Measurements from ENCODE around the gene NEO1.
"Not testable (repeated sequence)": the region's sequence is repeated elsewhere in the genome, so short reads cannot be mapped to it uniquely, and the experiment has no call there.

The NEO1 gene

DNA sequence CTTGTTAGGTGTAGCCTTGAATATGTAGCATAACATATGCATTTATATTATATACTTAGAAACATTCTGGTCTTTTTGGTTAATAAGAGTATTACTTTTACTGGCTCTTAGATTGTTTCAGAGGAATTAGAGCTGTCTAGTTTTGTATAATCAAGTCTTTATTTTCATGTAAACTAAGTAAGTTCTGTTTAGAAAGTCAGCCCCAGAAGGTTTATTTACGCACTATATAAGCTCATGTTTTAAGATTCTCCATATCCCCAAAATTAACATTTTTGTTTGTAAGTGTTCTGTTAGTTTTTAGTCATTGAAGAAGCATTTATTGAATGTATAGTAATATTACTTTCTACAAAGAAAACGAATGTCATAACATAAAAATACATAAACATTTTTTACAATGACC, 158.4 kb downstream of the NEO1 start:
- DNase-seq (ENCODE audit: low read depth) = no peak

DNA sequence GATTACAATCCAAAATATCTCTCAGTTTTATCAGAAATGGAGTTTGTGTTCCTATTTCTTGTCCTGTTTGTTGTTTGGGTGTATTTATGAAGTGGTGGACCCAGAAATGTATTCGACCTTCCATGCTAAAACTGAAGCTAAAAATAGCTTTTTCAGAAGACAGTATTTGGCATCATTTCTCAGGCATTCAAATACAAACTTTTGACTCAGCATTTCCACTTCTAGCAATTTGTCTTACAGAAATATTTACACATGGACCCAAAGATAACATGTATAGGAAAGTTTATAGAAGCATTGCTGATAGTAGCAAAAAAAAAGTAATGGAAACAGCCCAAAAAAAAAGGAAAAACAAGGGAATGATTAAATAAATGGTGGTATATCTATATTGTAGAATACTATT, 160.2 kb downstream of the NEO1 start:
- DNase-seq (ENCODE audit: low read depth) = no peak

DNA sequence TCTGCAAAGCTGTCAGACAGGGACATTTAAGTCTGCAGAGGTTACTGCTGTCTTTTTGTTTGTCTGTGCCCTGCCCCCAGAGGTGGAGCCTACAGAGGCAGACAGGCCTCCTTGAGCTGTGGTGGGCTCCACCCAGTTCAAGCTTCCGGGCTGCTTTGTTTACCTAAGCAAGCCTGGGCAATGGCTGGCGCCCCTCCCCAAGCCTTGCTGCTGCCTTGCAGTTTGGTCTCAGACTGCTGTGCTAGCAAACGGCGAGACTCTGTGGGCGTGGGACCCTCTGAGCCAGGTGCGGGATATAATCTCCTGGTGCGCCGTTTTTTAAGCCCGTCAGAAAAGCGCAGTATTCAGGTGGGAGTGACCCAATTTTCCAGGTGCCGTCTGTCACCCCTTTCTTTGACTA, 169.2 kb downstream of the NEO1 start:
- not testable (repeated sequence) for DNase-seq (ENCODE audit: low read depth)

DNA sequence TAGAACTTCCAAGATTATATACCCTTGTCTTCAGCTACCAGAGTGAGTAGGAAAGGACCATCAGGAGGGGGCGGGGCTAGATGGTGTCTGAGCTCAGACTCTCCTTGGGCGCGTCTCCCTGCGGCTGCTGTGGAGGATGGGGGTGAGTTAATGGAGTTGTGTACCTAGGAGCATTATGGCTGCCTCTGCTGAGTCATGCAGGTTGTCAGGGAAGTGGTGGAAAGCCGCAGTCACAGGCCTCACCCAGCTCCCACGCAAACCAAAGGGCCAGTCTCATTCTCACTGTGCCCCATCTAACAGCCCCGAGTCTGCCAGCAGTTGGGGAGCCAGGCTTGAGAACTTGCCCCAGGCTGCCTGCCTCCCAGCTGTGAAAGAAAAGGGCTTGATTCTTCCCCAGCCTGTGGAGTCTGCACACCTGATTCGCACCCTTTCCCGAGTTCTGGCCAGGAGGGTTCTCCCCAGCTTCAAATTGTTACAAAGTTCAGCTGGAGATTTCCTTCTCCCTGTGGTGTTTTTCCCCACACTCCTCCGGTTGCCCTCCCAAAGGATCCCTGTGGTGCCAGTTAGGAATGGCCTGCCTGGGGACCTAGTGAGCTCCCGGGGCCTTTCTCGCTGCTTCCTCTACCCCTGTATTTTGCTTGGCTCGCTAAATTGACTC, 173.2 kb downstream of the NEO1 start:
- no peak for DNase-seq (ENCODE audit: low read depth)

DNA sequence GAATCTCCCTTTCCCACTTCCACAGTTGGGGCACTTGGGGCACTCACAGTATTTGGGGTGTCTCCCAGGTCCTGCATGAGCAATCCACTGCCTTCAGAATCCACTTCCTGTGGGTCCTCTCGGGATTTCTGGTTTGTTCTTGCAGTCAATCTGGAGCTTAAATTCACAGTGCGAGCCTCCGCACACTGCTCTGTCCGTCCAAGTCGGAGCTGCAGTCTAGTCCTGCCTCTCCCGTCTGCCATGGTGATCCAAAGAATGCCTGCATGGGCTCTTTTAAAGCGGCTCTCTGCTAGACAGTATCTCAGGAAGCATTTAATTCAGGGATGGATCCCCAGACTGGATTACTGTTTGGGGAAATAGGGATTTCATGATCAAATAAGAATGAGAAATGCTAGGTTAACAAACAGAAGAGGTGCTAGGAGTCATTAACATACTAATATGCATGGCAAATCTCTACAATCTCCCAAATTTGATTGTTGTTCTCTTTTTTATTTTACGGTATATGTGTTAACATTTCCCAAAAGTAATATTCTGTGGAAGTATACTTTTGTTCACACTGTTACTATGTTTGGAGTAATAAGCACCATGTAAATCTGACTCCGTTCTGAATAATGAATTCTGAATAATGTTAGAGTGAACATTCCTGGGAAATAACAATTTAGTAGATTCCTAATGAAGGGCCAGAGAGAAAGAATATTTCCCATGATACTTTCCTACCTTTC, 174.0 kb downstream of the NEO1 start:
- no peak for DNase-seq (ENCODE audit: low read depth)

DNA sequence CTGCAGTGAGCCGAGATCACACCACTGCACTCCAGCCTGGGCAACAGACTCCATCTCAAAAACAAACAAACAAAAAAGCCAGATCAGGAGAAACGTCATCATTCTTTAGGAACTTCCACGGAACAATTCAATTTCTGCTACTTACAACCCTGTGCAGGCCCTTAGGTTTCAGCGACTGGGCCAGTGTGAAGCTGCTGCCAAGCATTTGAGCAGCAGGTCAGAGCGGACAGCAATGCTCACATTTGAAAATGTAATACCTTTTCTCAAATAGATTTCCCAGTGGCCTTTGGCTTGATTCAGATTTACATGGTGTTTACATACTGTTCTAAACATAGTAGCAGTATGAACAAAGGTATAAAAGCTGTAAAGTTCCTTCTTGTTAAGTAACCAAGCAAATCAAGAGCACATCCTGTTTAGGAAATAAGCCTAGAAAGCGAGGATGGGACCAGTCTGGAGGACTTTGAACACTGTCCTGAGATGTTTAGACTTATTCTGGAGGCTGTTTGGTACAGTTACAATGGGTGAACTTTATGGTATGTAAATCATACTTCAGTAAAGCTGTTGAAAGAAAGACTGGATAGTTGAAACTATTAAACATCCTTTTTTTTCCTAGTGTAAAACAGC, 175.3 kb downstream of the NEO1 start:
- DNase-seq (ENCODE audit: low read depth) = no peak

DNA sequence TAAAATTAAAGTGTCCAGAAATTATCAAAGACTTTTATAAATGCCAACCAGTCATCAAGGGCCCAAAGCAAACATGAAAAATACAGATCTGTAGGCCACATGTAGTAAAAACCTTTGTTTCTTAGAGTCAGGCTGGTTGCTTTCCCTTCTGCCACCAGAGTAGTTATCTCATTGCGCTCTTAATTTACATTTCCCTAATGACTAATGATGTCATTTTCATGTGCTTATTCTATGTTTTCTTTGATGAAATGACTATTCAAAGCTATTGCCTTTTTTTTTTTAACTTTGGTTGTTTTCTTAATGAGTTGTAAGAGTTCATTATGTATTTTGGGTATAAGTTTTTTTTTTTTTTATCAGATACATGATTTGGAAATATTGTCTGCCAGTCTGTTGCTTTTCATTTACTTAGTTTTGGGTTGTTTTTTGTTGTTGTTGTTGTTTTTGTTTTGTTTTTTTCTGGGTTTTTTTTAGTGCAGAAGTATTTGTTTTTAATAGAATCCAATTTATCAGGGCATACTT, 175.9 kb downstream of the NEO1 start:
- DNase-seq (ENCODE audit: low read depth) = no peak

DNA sequence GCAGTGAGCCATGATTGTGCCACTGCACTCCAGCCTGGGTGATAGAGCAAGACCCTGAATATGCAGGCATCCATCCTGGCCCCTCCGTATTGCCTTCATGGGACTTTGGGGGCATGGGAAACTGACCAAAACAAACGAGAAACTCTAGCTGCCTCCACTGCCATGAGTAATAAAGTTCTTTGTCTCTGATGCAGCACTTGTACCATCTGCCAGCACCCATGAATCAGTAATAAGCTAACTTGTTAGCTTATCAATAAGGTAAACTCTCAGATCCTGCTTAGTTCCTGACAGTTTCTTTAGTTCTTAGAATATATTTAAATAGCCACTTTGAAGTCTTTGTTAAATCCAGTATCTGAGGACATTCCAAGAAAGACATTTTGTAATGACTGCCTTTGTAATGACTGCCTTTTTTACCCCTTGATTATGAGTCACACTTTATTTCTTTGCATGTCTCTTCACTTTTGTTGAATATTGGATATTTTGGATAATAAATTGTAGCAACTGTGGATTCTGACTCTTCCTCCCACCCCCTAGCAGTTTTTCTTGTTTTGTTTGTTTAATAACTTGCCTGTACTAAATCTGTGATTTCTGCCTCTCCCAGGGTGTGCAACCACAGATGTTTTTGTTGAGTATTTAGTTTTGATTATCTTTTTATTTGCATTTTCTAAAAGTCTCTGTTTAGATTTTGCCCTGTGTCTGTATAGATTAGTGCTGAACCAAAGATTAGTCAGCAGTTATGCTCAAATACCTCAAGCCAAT, 179.6 kb downstream of the NEO1 start:
- DNase-seq (ENCODE audit: low read depth) = no peak

DNA sequence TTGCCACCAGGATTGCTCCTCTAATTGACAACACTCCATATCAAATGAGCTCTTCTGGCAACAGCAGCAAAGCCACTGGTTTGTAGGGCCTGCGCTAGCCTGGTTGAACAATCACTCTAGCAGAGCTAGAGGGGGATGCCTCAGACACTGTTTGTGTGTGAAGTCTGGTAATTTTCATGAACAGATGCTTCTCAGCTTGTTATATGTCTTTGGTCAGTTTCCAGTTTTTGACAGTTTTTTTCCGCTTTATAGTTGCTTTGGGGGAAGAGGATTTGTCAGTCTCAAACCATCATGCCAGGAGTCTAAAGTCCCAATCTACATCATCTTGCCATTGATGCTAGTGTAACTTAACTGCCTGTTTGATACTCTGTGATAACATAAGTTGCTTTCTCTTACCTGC, 180.5 kb downstream of the NEO1 start:
- DNase-seq (ENCODE audit: low read depth) = no peak

DNA sequence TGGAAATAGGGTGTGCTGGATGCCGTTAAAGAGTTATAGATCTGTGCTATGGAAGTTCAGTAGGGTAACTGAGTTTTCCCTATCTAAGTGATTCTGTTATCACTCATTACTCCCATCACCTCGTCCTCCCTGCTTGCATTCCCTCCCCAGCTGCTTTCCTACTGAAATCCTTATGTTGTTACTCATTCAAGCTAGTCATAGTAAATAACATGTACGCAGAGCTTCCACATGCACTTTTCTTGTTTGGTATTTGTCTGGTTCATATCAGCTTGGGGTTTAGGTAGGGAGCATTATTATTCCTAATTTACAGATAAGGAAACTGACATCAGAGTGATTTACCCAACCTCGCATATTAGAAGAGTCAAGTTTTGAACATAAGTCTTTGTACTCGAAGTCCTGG, 181.4 kb downstream of the NEO1 start:
- peak; percentile 6 for DNase-seq (ENCODE audit: low read depth)

DNA sequence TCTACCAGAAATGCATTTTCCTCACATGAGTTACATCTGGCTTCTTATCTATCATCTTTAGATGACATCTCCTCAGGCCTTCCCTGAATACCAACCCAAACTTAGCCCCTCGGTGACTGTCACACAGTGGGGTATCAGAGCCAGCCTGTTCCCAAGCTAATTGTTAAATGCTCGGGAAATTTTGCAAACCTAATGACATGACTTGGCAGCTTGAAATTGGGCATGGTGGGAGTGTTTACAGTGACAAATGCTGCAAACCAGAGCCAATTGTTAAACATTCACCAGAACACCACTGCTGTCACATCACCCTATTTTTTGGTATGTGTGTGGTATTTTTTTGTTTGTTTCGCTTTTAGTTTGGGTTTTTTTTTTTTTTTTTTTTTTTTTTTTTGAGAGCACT, 185.6 kb downstream of the NEO1 start:
- DNase-seq (ENCODE audit: low read depth) = no peak

DNA sequence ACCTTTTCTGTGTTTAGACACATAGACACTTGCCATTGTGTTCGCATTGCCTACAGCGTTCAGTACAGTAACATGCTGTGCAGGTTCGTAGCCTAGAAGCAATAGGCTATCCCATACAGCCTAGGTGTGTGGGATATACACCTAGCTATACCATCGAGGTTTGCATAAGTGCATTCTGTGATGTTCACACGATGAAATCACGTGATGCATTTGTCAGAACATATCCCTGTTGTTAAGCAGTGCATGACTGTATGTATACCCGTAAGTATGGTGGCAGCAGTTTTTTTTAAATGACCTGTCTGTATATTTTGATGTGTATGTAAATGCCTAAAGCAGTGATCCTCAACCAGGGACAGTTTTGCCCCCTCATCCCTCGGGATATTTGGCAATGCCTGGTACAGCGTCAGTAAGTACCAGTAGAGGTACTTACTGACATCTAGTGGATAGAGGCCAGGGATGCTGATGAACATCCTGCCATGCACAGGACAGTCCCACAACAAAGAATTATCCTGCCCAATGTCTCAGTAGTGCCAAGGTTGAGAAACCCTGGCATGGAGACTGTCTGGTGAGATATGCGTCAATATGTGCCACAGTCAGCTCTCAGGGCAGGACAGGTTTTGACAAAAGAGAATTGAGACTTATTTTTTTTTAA, 187.4 kb downstream of the NEO1 start:
- no peak for DNase-seq (ENCODE audit: low read depth)

DNA sequence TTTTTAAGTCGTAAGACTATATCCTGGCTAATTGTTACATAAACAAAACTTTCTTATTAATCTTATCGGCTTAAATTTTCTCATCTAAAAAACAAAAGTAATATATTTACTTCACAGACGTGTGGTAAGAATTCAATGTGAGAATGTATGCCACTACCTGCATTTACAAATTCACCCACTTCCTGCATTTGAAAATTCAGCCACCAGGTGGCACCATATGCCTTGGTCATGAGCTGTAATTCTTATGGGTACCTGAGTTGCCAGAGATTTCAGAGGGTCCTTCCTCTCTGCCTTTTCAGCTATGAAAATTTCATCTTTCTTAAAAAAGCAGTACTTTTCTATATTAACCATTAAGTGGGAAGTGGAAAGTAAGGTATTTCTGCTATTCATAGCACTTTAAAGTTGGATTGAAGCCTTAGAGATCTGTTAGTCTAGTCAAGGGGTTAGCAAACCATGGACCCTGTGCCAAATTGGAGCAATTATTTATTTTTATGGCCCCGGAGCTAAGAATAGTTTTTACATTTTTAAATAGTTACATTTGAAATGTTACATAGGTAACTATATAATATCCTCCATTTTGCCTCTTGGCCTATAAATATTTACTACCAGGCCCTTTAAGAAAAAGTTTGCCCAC, 188.7 kb downstream of the NEO1 start:
- peak; percentile 35 for DNase-seq (ENCODE audit: low read depth)

DNA sequence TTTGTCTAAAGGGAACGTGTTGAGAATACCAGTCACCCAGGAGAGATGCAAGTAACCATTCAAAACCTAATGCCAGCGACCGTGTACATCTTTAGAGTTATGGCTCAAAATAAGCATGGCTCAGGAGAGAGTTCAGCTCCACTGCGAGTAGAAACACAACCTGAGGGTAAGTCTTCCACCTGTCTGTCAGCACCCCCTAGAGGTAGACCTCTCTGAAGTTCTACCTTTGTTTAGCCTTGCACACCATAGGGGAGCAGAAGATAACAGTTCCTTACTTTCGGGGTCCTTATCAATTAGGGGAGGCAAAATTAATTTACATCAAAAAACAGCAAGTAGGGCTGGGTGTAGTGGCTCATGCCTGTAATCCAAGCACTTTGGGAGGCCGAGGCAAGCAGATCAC, 192.1 kb downstream of the NEO1 start:
- no peak for DNase-seq (ENCODE audit: low read depth)

DNA sequence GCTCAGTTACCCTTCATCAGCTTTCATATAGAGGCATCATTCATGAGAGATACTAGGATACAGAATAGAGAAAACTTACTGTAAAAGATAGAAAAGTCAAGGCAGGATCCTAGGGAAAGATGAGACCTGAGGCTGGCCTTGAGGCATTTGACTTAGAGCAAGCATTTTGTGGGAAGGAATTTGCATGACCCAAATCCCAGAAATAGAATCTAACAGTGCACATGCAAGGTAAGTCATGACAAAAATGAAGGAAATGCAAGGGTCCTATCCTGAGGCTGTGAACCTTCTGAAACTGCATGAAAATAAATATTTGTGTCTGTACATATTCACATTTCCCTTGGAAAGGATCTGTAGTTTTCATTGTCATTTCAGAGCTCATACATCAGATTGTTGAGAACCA, 194.2 kb downstream of the NEO1 start:
- no peak for DNase-seq (ENCODE audit: low read depth)

DNA sequence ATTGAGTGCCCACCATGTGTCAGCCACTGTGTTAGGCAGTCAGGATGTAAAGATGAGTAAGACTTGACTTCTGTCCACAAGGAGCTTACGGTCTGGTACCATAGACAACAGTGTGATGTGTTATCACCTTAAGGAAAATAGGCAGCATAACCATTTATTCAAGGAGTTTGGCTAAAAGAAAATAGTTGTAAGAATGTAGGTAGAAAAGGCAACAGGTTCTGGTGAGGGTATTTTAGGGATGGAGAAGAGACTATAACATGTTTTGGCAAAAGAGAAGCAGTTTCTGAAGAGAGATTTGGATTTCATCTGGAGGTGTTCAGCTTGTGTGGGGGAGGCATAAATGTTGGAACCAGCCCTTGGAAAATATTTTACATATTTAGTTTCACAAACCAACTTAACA, 194.6 kb downstream of the NEO1 start:
- DNase-seq (ENCODE audit: low read depth) = no peak

DNA sequence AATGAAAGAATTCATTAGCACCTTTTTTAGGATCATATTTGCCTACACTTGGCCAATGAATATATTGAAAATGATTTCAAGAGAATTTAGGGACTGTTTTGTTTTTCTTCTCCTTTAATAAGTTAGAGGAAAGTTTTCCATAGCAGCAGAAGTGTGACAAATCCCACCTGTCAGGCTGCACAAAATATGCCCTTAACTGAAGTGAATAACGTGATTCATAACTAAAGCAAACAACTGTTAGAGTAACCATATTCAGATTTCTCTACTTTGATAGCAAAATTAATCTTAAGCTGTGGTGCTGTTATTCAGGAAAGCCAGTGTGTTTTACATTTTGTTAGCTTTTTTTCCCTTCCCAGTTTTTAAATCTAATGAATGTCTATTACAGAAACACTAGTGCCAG, 195.1 kb downstream of the NEO1 start:
- DNase-seq (ENCODE audit: low read depth) = no peak

DNA sequence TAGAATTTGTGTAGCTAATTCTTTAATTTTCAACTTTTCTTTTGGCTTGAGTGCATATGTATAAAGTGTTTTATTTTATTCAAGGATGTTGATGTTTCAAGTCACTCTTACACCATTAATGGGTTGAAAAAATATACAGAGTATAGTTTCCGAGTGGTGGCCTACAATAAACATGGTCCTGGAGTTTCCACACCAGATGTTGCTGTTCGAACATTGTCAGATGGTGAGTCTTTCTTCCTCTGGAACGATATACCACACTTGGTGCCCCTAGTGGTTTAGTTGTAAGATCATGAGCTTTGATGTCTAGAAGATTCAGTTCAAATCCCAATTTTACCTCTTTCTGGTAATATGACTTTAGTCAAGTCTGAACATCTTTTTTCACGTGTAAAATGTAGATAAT, 197.2 kb downstream of the NEO1 start:
- DNase-seq (ENCODE audit: low read depth) = no peak

DNA sequence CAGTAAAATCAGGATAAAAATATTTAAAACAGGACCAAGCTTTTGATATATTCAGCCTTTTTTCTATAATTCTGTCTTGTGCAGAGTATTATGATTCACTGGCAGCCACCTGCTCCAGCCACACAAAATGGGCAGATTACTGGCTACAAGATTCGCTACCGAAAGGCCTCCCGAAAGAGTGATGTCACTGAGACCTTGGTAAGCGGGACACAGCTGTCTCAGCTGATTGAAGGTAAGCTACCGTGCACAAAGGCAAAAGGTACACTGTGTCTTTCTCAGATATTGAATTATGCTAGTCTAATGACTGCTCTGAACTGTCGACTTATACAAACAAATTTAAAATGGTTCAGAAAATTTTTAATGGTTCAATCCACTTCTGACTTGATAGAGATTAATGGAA, 202.3 kb downstream of the NEO1 start:
- DNase-seq (ENCODE audit: low read depth) = no peak

DNA sequence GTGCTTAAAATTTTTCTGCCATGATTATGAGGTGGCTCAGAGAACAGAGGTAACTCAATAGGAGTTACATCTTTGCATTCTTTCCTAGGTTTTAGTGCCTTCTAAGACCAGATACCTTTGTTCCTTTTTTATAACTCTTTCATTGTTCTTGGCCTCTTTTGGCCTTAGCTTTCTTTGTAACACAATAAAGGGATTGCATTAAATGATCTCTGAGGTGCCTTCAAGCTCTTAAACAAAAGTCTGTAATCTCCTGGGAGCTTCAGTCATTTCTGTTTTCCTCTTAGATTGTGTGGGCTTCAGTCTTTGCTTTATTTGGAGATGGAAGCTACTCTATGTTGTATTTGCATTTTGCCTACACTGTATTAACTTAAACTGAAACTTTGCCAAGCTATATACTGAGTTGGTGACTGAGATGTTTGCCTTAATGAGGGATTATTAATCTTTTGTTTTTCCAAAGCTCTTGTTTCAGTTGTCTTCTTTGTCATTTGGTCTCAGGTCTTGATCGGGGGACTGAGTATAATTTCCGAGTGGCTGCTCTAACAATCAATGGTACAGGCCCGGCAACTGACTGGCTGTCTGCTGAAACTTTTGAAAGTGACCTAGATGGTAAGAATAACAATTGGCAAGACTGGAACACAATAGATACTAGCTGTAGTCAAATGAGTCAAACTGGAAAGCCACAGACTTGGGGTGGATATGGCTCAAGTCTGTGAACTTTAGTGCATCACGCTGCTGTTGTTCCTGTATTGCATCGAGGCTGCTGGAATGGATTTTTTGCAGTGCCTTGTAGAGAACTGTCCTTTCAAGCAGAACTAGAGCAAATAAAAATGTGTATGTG, 206.2 kb downstream of the NEO1 start:
- DNase-seq (ENCODE audit: low read depth) = no peak

DNA sequence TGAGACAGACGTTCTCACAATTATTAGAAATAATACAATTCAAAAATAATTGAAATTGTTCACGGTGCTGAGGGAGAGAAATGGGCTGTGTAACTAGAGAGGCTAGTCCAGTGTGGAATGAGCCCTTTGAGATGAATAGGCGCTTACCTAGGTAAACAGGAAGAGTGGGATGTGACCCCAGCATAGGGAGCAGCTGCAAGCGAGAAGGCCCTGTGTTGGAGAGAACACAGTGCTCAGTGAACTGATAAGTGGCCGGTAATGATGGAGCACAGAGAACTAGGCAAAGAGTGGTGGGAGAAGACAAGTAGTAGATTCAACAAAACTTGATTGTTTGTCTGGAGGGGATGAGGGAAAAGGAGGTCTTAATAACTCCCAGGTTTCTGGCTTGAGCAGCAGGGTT, 212.6 kb downstream of the NEO1 start:
- DNase-seq (ENCODE audit: low read depth) = no peak

Data from HS-5 (cell line).